Lung (tissue), 12 donors: Measurements from ENCODE around the gene DOCK10. TPM values are rescaled to one million over a fixed set of nuclear protein-coding genes. Genes with fewer than 3 reads are reported as not detected.

Source experiments
- ATAC-seq: fragments of 200-7000 bp; cut with Tn5 transposase; one replicate; pipeline ENCODE4 v1.9.1; 2020; ENCODE audit warnings: moderate number of reproducible peaks; ENCODE audit not compliant: insufficient read depth, low FRiP score
- DNase-seq, 3 donors: peaks; one replicate each; pipeline ENCODE4 v3.0.0-alpha.2; 2013 to 2017
- H3K27ac ChIP-seq, 2 donors: one replicate each; pipeline ENCODE4 v1.5.1; 2013; ENCODE audit warnings: mild to moderate bottlenecking in 2 of 2, moderate library complexity in 2 of 2, control low read depth in 1 of 2, inconsistent platforms in 1 of 2, low read depth in 1 of 2, low read length in 1 of 2
- H3K27me3 ChIP-seq, 3 donors: one replicate each; pipeline ENCODE4 v1.5.1; 2013; ENCODE audit warnings: low read length in 2 of 3; ENCODE audit not compliant: control insufficient read depth in 3 of 3, insufficient read depth in 3 of 3
- H3K36me3 ChIP-seq, 4 donors: one replicate each; pipeline ENCODE4 v1.5.1; 2013; ENCODE audit warnings: low read length in 4 of 4, mild to moderate bottlenecking in 1 of 4, moderate library complexity in 1 of 4; ENCODE audit not compliant: control insufficient read depth in 4 of 4, insufficient read depth in 4 of 4
- H3K4me1 ChIP-seq, 5 donors: one replicate each; pipeline ENCODE4 v1.5.1; 2013; ENCODE audit warnings: low read length in 5 of 5, mild to moderate bottlenecking in 2 of 5, moderate library complexity in 1 of 5; ENCODE audit not compliant: control insufficient read depth in 5 of 5, insufficient read depth in 5 of 5
- H3K4me3 ChIP-seq: one replicate; pipeline ENCODE4 v1.5.1; 2013; ENCODE audit warnings: mild to moderate bottlenecking, control low read depth, moderate library complexity
- H3K9ac ChIP-seq, 2 donors: one replicate each; pipeline ENCODE4 v1.5.1; 2013; ENCODE audit warnings: low read length in 2 of 2, control low read depth in 1 of 2; ENCODE audit not compliant: insufficient read depth in 1 of 2
- H3K9me3 ChIP-seq, 4 donors: one replicate each; pipeline ENCODE4 v1.5.1; 2013; ENCODE audit warnings: low read length in 3 of 4, mild to moderate bottlenecking in 1 of 4, moderate library complexity in 1 of 4; ENCODE audit not compliant: control insufficient read depth in 4 of 4, insufficient read depth in 3 of 4
- CTCF ChIP-seq: IDR thresholded peaks from 2 replicates; pipeline ENCODE4 v1.5.1; 2012; ENCODE audit warnings: mild to moderate bottlenecking; ENCODE audit errors: control extremely low read depth, extremely low read depth
- WGBS, 2 donors: extraction: QIAGEN DNeasy Blood & Tissue Kit; methylation state at CpG; one replicate each; pipeline ENCODE4 v1.1.7; 2013; 5-methylcytosine and 5-hydroxymethylcytosine counted together
- polyA plus RNA-seq, 2 donors: library from polyadenylated mRNA; stranded (reverse); fragments of 200-250 nt; gene quantifications; one replicate each; pipeline ENCODE4 v1.2.1, GENCODE V29; 2013
- total RNA-seq, 2 donors: library from RNA; depleted of rRNA in 1 of 2; stranded (reverse); fragments of >200 nt in 1 of 2; gene quantifications; one replicate each; pipeline ENCODE4 v1.2.1, GENCODE V29; 2014 to 2021
- donor health status: control.
- donor health status: control.
- donor health status: Bipolar disorder and iron deficiency.
- donor health status: healthy.
- donor health status: DM: yes; HTN: yes; CAD: no.

The DOCK10 gene
- total and polyA plus RNA-seq, 4 donors = 3.1 to 39.8 (median 18.0) TPM

GRCh38 chr2:224930124-224930523 is 112.1 kb downstream of the DOCK10 start:
- no peak overlapping the region for H3K27ac ChIP-seq
- 27 to 49% methylated on average over 5 of the region's 5 CpGs for WGBS, 2 donors
- no peak for TF ChIP-seq CTCF
- peaks cover 0 to 48% (median 20%) of the 10 kb centered on the region in 4 donors for H3K36me3 ChIP-seq
- DNase-seq = peak in 1 of 3 donors; percentile 32
- H3K4me3 ChIP-seq = no peak overlapping the region
- ATAC-seq = no peak
- H3K4me1 ChIP-seq = peaks cover 0 to 37% (median 11%) of the 10 kb centered on the region in 5 donors
- no peaks in the 10 kb centered on the region for H3K27me3 ChIP-seq
- peaks cover 0 to 2% (median 0%) of the 10 kb centered on the region in 4 donors for H3K9me3 ChIP-seq
- no peak overlapping the region for H3K9ac ChIP-seq

- Histone ChIP-seq H3K27ac (no peak overlapping the region), H3K27me3 (no peaks in the 10 kb centered on the region), H3K9ac (no peak overlapping the region), H3K4me1 (peaks cover 0 to 34% (median 11%) of the 10 kb centered on the region in 5 donors), H3K9me3 (peaks cover 0 to 2% (median 0%) of the 10 kb centered on the region in 4 donors), H3K36me3 (peaks cover 0 to 53% (median 21%) of the 10 kb centered on the region in 4 donors), H3K4me3 (no peak overlapping the region)
- ATAC-seq (no peak), DNase-seq (no peak)
- 83 to 85% methylated on average over 3 of the region's 3 CpGs for WGBS, 2 donors
- no peak for TF ChIP-seq CTCF
Observed at GRCh38 chr2:224929512-224929911, 112.8 kb downstream of the DOCK10 start.

GRCh38 chr2:224927646-224928173 is 114.6 kb downstream of the DOCK10 start:
- Histone ChIP-seq H3K36me3 (peaks cover 0 to 56% (median 22%) of the 10 kb centered on the region in 4 donors), H3K9me3 (peaks cover 0 to 2% (median 0%) of the 10 kb centered on the region in 4 donors), H3K4me3 (no peak overlapping the region), H3K27ac (peak overlapping the region in 1 of 2 donors; percentile 50), H3K4me1 (peaks cover 0 to 19% (median 5%) of the 10 kb centered on the region in 5 donors), H3K9ac (no peak overlapping the region), H3K27me3 (no peaks in the 10 kb centered on the region)
- 20 to 25% methylated on average over 7 of the region's 7 CpGs for WGBS, 2 donors
- TF ChIP-seq CTCF = no peak
- ATAC-seq (peak; percentile 53), DNase-seq (peak in 1 of 3 donors; percentile 54)
